SK-N-SH treated with all-trans-retinoic acid at 6 μM for 48 hours (cell line): ENCODE measurements around the gene FGF4.

Experiments
- ATAC-seq: fragments of 200-7000 bp; cut with Tn5 transposase; 3 replicates; pipeline ENCODE4 v1.9.1; 2020; ENCODE audit warnings: mild to moderate bottlenecking, moderate library complexity
- ARNTL ChIP-seq: fragments of 450-650 bp; formaldehyde crosslinking; IDR thresholded peaks from 2 replicates; pipeline ENCODE4 v1.5.0; 2020; ENCODE audit warnings: low read depth, mild to moderate bottlenecking, moderate library complexity, borderline replicate concordance
- BACH2 ChIP-seq: fragments of 250-450 bp; sonication (Bioruptor Pico); IDR thresholded peaks from 2 replicates; pipeline ENCODE4 v1.9.0; 2021; ENCODE audit warnings: mild to moderate bottlenecking, borderline replicate concordance
- CSDC2 ChIP-seq: fragments of 250-450 bp; sonication (Bioruptor Pico); IDR thresholded peaks from 2 replicates; pipeline ENCODE4 v1.5.0; 2020; ENCODE audit warnings: mild to moderate bottlenecking, moderate library complexity
- ESRRG ChIP-seq: fragments of 250-450 bp; sonication (Bioruptor Pico); IDR thresholded peaks from 2 replicates; pipeline ENCODE4 v1.6.1; 2021; ENCODE audit warnings: mild to moderate bottlenecking
- GLIS3 ChIP-seq: fragments of 250-450 bp; sonication (Bioruptor Pico); IDR thresholded peaks from 2 replicates; pipeline ENCODE4 v1.5.0; 2020; ENCODE audit warnings: mild to moderate bottlenecking, moderate library complexity
- ISL1 ChIP-seq: fragments of 250-450 bp; sonication (Bioruptor Pico); IDR thresholded peaks from 2 replicates; pipeline ENCODE4 v2.1.2; 2022; ENCODE audit warnings: mild to moderate bottlenecking, moderate library complexity
- PPARA ChIP-seq: fragments of 250-450 bp; sonication (Bioruptor Pico); IDR thresholded peaks from 2 replicates; pipeline ENCODE4 v1.5.0; 2020; ENCODE audit warnings: mild to moderate bottlenecking, borderline replicate concordance
- RARB ChIP-seq: fragments of 250-450 bp; sonication (Bioruptor Pico); IDR thresholded peaks from 2 replicates; pipeline ENCODE4 v1.8.0; 2021; ENCODE audit warnings: mild to moderate bottlenecking, moderate library complexity
- SNAI2 ChIP-seq: fragments of 250-450 bp; sonication (Bioruptor Pico); IDR thresholded peaks from 2 replicates; pipeline ENCODE4 v1.5.0; 2020; ENCODE audit warnings: mild to moderate bottlenecking, moderate library complexity
- TCF4 ChIP-seq: fragments of 250-450 bp; sonication (Bioruptor Pico); IDR thresholded peaks from 2 replicates; pipeline ENCODE4 v1.8.0; 2021; ENCODE audit warnings: mild to moderate bottlenecking, moderate library complexity, borderline replicate concordance
- TOX ChIP-seq: fragments of 250-450 bp; sonication (Bioruptor Pico); IDR thresholded peaks from 2 replicates; pipeline ENCODE4 v1.8.0; 2021; ENCODE audit warnings: mild to moderate bottlenecking, moderate library complexity, borderline replicate concordance
- TSHZ2 ChIP-seq: fragments of 250-450 bp; sonication (Bioruptor Pico); IDR thresholded peaks from 2 replicates; pipeline ENCODE4 v1.5.0; 2020; ENCODE audit warnings: mild to moderate bottlenecking, moderate library complexity
- ZC3H10 ChIP-seq: fragments of 250-450 bp; sonication (Bioruptor Pico); IDR thresholded peaks from 2 replicates; pipeline ENCODE4 v1.5.1; 2021; ENCODE audit warnings: mild to moderate bottlenecking, moderate library complexity
- ZFP3 ChIP-seq: fragments of 250-450 bp; sonication (Bioruptor Pico); IDR thresholded peaks from 2 replicates; pipeline ENCODE4 v1.5.0; 2020; ENCODE audit warnings: mild to moderate bottlenecking, moderate library complexity
- ZFP30 ChIP-seq: fragments of 450-650 bp; formaldehyde crosslinking; IDR thresholded peaks from 2 replicates; pipeline ENCODE4 v1.5.0; 2022; ENCODE audit warnings: mild to moderate bottlenecking, moderate library complexity
- ZNF565 ChIP-seq: fragments of 450-650 bp; formaldehyde crosslinking; conservative IDR thresholded peaks from 2 replicates; pipeline ENCODE4 v1.5.0; 2020; ENCODE audit warnings: low read depth, mild to moderate bottlenecking, moderate library complexity
- TF ChIP-seq, protein P1 (sequence below): fragments of 250-450 bp; sonication (Bioruptor Pico); IDR thresholded peaks from 2 replicates; pipeline ENCODE4 v1.8.0; 2020; ENCODE audit warnings: mild to moderate bottlenecking, moderate library complexity, borderline replicate concordance
- TF ChIP-seq, protein P2 (sequence below): fragments of 250-450 bp; sonication (Bioruptor Pico); IDR thresholded peaks from 2 replicates; pipeline ENCODE4 v1.5.1; 2020; ENCODE audit warnings: low read depth, mild to moderate bottlenecking, moderate library complexity
- TF ChIP-seq, protein P3 (sequence below): fragments of 250-450 bp; sonication (Bioruptor Pico); IDR thresholded peaks from 2 replicates; pipeline ENCODE4 v1.5.1; 2021; ENCODE audit warnings: mild to moderate bottlenecking, moderate library complexity
- TF ChIP-seq, protein P4 (sequence below): fragments of 250-450 bp; sonication (Bioruptor Pico); IDR thresholded peaks from 2 replicates; pipeline ENCODE4 v1.8.0; 2021; ENCODE audit warnings: low read depth, mild to moderate bottlenecking, moderate library complexity, borderline replicate concordance

Gene FGF4

DNA sequence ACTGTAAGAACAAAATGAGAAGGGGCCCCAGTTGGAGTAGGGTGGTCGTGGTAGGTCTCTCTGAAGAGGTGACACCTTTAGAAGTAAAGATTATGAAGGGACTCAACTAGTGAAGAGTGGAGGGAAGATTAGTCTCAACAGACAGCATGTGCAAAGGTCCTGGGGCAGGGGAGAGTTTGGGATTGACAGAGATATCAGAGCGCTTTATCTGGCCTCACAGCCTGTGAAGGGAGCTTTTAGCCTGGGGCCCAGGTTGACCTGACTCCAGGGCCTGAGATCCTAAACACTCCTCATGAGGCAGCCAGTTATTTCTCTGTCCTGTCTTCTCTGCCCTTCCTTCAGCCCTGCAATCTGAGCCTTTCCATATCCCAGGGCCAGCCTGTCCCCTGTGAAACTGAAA lies 27.9 kb upstream of the FGF4 start:
- ATAC-seq = no peak
- TF ChIP-seq ZFP30 (CRISPR knock-in tag) (no peak), TOX (CRISPR knock-in tag) (no peak), ISL1 (no peak), BACH2 (no peak), PPARA (CRISPR knock-in tag) (no peak), ARNTL (CRISPR knock-in tag) (no peak), ZC3H10 (CRISPR knock-in tag) (no peak)
- TF ChIP-seq, protein P1, sequence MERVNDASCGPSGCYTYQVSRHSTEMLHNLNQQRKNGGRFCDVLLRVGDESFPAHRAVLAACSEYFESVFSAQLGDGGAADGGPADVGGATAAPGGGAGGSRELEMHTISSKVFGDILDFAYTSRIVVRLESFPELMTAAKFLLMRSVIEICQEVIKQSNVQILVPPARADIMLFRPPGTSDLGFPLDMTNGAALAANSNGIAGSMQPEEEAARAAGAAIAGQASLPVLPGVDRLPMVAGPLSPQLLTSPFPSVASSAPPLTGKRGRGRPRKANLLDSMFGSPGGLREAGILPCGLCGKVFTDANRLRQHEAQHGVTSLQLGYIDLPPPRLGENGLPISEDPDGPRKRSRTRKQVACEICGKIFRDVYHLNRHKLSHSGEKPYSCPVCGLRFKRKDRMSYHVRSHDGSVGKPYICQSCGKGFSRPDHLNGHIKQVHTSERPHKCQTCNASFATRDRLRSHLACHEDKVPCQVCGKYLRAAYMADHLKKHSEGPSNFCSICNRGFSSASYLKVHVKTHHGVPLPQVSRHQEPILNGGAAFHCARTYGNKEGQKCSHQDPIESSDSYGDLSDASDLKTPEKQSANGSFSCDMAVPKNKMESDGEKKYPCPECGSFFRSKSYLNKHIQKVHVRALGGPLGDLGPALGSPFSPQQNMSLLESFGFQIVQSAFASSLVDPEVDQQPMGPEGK (CRISPR knock-in tag) = no peak

DNA sequence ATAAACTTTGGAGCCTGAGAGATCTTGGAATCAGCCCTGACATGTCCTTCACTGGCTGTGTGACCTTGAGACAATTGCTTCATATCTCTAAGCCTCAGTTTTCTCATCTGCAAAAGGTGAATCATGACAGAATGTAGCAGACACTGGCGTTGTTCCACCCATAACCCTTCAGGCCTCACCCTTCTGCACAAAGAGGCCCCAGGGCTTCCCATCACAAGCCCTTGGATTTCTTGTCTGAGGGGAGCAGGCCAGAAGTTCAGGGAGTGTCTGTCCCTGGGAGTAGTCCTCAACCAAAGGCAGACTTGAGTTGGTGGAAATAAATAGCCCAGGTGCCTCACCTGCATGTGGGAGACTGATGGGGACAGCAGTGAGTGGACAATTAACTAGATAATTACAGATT lies 27.4 kb upstream of the FGF4 start:
- no peak for ATAC-seq
- TF ChIP-seq CSDC2 = no peak
- no peak for TF ChIP-seq SNAI2 (CRISPR knock-in tag)
- no peak for TF ChIP-seq TSHZ2 (CRISPR knock-in tag)
- no peak for TF ChIP-seq ZFP3
- TF ChIP-seq, protein P1 (CRISPR knock-in tag) = no peak
- TF ChIP-seq PPARA (CRISPR knock-in tag) = no peak
- TF ChIP-seq, protein P2, sequence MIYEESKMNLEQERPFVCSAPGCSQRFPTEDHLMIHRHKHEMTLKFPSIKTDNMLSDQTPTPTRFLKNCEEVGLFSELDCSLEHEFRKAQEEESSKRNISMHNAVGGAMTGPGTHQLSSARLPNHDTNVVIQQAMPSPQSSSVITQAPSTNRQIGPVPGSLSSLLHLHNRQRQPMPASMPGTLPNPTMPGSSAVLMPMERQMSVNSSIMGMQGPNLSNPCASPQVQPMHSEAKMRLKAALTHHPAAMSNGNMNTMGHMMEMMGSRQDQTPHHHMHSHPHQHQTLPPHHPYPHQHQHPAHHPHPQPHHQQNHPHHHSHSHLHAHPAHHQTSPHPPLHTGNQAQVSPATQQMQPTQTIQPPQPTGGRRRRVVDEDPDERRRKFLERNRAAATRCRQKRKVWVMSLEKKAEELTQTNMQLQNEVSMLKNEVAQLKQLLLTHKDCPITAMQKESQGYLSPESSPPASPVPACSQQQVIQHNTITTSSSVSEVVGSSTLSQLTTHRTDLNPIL = no peak
- no peak for TF ChIP-seq RARB (CRISPR knock-in tag)
- TF ChIP-seq ZFP30 (CRISPR knock-in tag) = no peak
- TF ChIP-seq ISL1 = no peak
- no peak for TF ChIP-seq TCF4
- no peak for TF ChIP-seq ZNF565
- TF ChIP-seq, protein P3, sequence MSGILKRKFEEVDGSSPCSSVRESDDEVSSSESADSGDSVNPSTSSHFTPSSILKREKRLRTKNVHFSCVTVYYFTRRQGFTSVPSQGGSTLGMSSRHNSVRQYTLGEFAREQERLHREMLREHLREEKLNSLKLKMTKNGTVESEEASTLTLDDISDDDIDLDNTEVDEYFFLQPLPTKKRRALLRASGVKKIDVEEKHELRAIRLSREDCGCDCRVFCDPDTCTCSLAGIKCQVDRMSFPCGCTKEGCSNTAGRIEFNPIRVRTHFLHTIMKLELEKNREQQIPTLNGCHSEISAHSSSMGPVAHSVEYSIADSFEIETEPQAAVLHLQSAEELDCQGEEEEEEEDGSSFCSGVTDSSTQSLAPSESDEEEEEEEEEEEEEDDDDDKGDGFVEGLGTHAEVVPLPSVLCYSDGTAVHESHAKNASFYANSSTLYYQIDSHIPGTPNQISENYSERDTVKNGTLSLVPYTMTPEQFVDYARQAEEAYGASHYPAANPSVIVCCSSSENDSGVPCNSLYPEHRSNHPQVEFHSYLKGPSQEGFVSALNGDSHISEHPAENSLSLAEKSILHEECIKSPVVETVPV (CRISPR knock-in tag) = no peak
- no peak for TF ChIP-seq ESRRG (CRISPR knock-in tag)
- TF ChIP-seq TOX (CRISPR knock-in tag) = no peak
- TF ChIP-seq BACH2 = no peak

GRCh38 chr11:69801513-69802335 lies 26.6 kb upstream of the FGF4 start:
- peak; percentile 66 for ATAC-seq
- TF ChIP-seq TSHZ2 (CRISPR knock-in tag) (no peak), ESRRG (CRISPR knock-in tag) (no peak), CSDC2 (no peak), ZFP30 (CRISPR knock-in tag) (no peak), ARNTL (CRISPR knock-in tag) (no peak), TCF4 (no peak), RARB (CRISPR knock-in tag) (no peak), PPARA (CRISPR knock-in tag) (no peak), SNAI2 (CRISPR knock-in tag) (no peak), GLIS3 (CRISPR knock-in tag) (no peak)
- TF ChIP-seq, protein P4, sequence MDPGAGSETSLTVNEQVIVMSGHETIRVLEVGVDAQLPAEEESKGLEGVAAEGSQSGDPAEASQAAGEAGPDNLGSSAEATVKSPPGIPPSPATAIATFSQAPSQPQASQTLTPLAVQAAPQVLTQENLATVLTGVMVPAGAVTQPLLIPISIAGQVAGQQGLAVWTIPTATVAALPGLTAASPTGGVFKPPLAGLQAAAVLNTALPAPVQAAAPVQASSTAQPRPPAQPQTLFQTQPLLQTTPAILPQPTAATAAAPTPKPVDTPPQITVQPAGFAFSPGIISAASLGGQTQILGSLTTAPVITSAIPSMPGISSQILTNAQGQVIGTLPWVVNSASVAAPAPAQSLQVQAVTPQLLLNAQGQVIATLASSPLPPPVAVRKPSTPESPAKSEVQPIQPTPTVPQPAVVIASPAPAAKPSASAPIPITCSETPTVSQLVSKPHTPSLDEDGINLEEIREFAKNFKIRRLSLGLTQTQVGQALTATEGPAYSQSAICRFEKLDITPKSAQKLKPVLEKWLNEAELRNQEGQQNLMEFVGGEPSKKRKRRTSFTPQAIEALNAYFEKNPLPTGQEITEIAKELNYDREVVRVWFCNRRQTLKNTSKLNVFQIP (CRISPR knock-in tag) = no peak
- TF ChIP-seq, all 23 proteins: peak for 0
